ENCODE data around the gene STARD5. TPM values are rescaled to one million over a fixed set of nuclear protein-coding genes. Genes with fewer than 3 reads are reported as not detected.

STARD5 gene
- total RNA-seq, 1 donor from 2014 or later: 28.0 TPM

- DNase-seq (ENCODE audit: extremely low spot score in 2 of 2): peak in 1 of 2 donors; percentile 13
- no peak overlapping the region for H3K4me3 ChIP-seq
- no peak overlapping the region for H3K27ac ChIP-seq
- no peaks in the 10 kb centered on the region for H3K27me3 ChIP-seq
- no peaks in the 10 kb centered on the region for H3K4me1 ChIP-seq
- TF ChIP-seq CTCF (IDR thresholded peaks at IDR 0.05) (no peak), POLR2AphosphoS5 (IDR thresholded peaks at IDR 0.05; ENCODE audit: insufficient read depth in 1 of 2, low read depth in 1 of 2) (no peak), POLR2A (IDR thresholded peaks at IDR 0.05) (no peak)
- intact Hi-C loops (cut with DNase I): no loop called here
- no peaks in the 10 kb centered on the region for H3K9me3 ChIP-seq
- H3K36me3 ChIP-seq: no peaks in the 10 kb centered on the region
These were observed 24.0 kb upstream of the STARD5 start for GRCh38 chr15:81347910-81348309.

- no peaks in the 10 kb centered on the region for H3K9me3 ChIP-seq
- H3K27me3 ChIP-seq: no peaks in the 10 kb centered on the region
- TF ChIP-seq POLR2A (IDR thresholded peaks at IDR 0.05): no peak
- no peak for TF ChIP-seq POLR2AphosphoS5 (IDR thresholded peaks at IDR 0.05; ENCODE audit: insufficient read depth in 1 of 2, low read depth in 1 of 2)
- TF ChIP-seq CTCF (IDR thresholded peaks at IDR 0.05): no peak
- intact Hi-C loops (cut with DNase I): no loop called here
- H3K36me3 ChIP-seq: no peaks in the 10 kb centered on the region
- H3K27ac ChIP-seq: no peak overlapping the region
- no peak overlapping the region for H3K4me3 ChIP-seq
- DNase-seq (ENCODE audit: extremely low spot score in 2 of 2): peak in 1 of 2 donors; percentile 32
- no peaks in the 10 kb centered on the region for H3K4me1 ChIP-seq
These were observed 22.7 kb upstream of the STARD5 start for GRCh38 chr15:81346611-81347010.

- no peaks in the 10 kb centered on the region for H3K9me3 ChIP-seq
- no peaks in the 10 kb centered on the region for H3K36me3 ChIP-seq
- H3K4me1 ChIP-seq: peaks cover 13% of the 10 kb centered on the region
- H3K27me3 ChIP-seq: no peaks in the 10 kb centered on the region
- no peak overlapping the region for H3K27ac ChIP-seq
- no peak overlapping the region for H3K4me3 ChIP-seq
- no peak for TF ChIP-seq CTCF (IDR thresholded peaks at IDR 0.05)
- TF ChIP-seq POLR2AphosphoS5 (IDR thresholded peaks at IDR 0.05; ENCODE audit: insufficient read depth in 1 of 2, low read depth in 1 of 2): no peak
- TF ChIP-seq POLR2A (IDR thresholded peaks at IDR 0.05): no peak
- intact Hi-C loops (cut with DNase I): no loop called here
- peak in 1 of 2 donors; percentile 60 for DNase-seq (ENCODE audit: extremely low spot score in 2 of 2)
These were observed 19.4 kb upstream of the STARD5 start for GRCh38 chr15:81343371-81343770.

GRCh38 chr15:81341351-81341750 is 17.4 kb upstream of the STARD5 start:
- intact Hi-C loops (cut with DNase I): no loop called here

More at GRCh38 chr15:81341351-81341750, 17.4 kb upstream of the STARD5 start:
- H3K36me3 ChIP-seq: no peaks in the 10 kb centered on the region
- no peaks in the 10 kb centered on the region for H3K9me3 ChIP-seq
- TF ChIP-seq POLR2A (IDR thresholded peaks at IDR 0.05) (no peak), CTCF (IDR thresholded peaks at IDR 0.05) (no peak), POLR2AphosphoS5 (IDR thresholded peaks at IDR 0.05; ENCODE audit: insufficient read depth in 1 of 2, low read depth in 1 of 2) (no peak)
- no peak overlapping the region for H3K27ac ChIP-seq
- H3K4me1 ChIP-seq: peaks cover 27% of the 10 kb centered on the region
- H3K4me3 ChIP-seq: no peak overlapping the region
- H3K27me3 ChIP-seq: no peaks in the 10 kb centered on the region
- DNase-seq (ENCODE audit: extremely low spot score in 2 of 2): peak in 1 of 2 donors; percentile 71
